ENCODE data around the gene HTR4. TPM values are rescaled to one million over a fixed set of nuclear protein-coding genes. Genes with fewer than 3 reads are reported as not detected.

Gene HTR4
- total RNA-seq, 1 experiment from 2014 or later = not detected

- Histone ChIP-seq H2AFZ (ENCODE audit: low read depth, low read length, poor library complexity, severe bottlenecking) (no peak overlapping the region), H3K9ac (ENCODE audit: low read length) (no peak overlapping the region), H3K4me3 (replicated peaks in 1 of 2; ENCODE audit: low read depth in 1 of 2, low read length in 2 of 2) (no peak overlapping the region), H3K9me2 (ENCODE audit: insufficient read depth) (no peaks in the 10 kb centered on the region), H3K27me3 (ENCODE audit: insufficient read depth, low read length) (no peaks in the 10 kb centered on the region), H3K4me2 (ENCODE audit: low read length) (no peak overlapping the region), H4K20me1 (ENCODE audit: insufficient read depth) (no peaks in the 10 kb centered on the region), H3K9me3 (ENCODE audit: control insufficient read depth in 1 of 2, insufficient read depth in 1 of 2, low read depth in 1 of 2, low read length in 2 of 2) (no peaks in the 10 kb centered on the region), H3K36me3 (ENCODE audit: control insufficient read depth in 1 of 2, insufficient read depth in 2 of 2, low read length in 2 of 2) (no peaks in the 10 kb centered on the region), H3K79me2 (ENCODE audit: insufficient read depth, low read length) (no peaks in the 10 kb centered on the region), H3K4me1 (ENCODE audit: control insufficient read depth in 1 of 2, insufficient read depth in 2 of 2, low read length in 2 of 2) (no peaks in the 10 kb centered on the region), H3K27ac (ENCODE audit: low read depth, low read length) (no peak overlapping the region)
- DNase-seq (ENCODE audit: low read depth, low spot score) (no peak), ATAC-seq (no peak)
- intact Hi-C loops (cut with micrococcal nuclease) = no loop called here
- POLR2A ChIA-PET = no interaction called here
- CTCF ChIA-PET = no interaction called here
- TF ChIP-seq POLR2AphosphoS5 (IDR thresholded peaks at IDR 0.05; ENCODE audit: low read depth, low read length) = no peak
- TF ChIP-seq CBX3 (IDR thresholded peaks at IDR 0.05; ENCODE audit: low read depth) = no peak
- no peak for TF ChIP-seq ZFX (IDR thresholded peaks at IDR 0.05)
- RAD21 ChIA-PET (ENCODE audit: low non-redundant PET in 1 of 2, low total read pairs in 2 of 2, uncharacterized antibody in 2 of 2, unreplicated experiment in 2 of 2) = no interaction called here
- BruUV-seq (replicated peaks) = no TSS peak
Measured at GRCh38 chr5:148558892-148559291, 95.4 kb downstream of the HTR4 start.

GRCh38 chr5:148556835-148557234 is 97.5 kb downstream of the HTR4 start:
- Histone ChIP-seq H2AFZ (ENCODE audit: low read depth, low read length, poor library complexity, severe bottlenecking) (no peak overlapping the region), H3K27me3 (ENCODE audit: insufficient read depth, low read length) (no peaks in the 10 kb centered on the region), H3K9me2 (ENCODE audit: insufficient read depth) (no peaks in the 10 kb centered on the region), H3K4me1 (ENCODE audit: control insufficient read depth in 1 of 2, insufficient read depth in 2 of 2, low read length in 2 of 2) (no peaks in the 10 kb centered on the region), H3K27ac (ENCODE audit: low read depth, low read length) (no peak overlapping the region), H3K4me2 (ENCODE audit: low read length) (no peak overlapping the region), H3K79me2 (ENCODE audit: insufficient read depth, low read length) (no peaks in the 10 kb centered on the region), H3K9me3 (ENCODE audit: control insufficient read depth in 1 of 2, insufficient read depth in 1 of 2, low read depth in 1 of 2, low read length in 2 of 2) (no peaks in the 10 kb centered on the region), H3K4me3 (replicated peaks in 1 of 2; ENCODE audit: low read depth in 1 of 2, low read length in 2 of 2) (no peak overlapping the region), H4K20me1 (ENCODE audit: insufficient read depth) (no peaks in the 10 kb centered on the region), H3K9ac (ENCODE audit: low read length) (no peak overlapping the region), H3K36me3 (ENCODE audit: control insufficient read depth in 1 of 2, insufficient read depth in 2 of 2, low read length in 2 of 2) (no peaks in the 10 kb centered on the region)
- no peak for DNase-seq (ENCODE audit: low read depth, low spot score)
- ChIA-PET CTCF (no interaction called here), POLR2A (no interaction called here), RAD21 (ENCODE audit: low non-redundant PET in 1 of 2, low total read pairs in 2 of 2, uncharacterized antibody in 2 of 2, unreplicated experiment in 2 of 2) (no interaction called here)
- no peak for ATAC-seq
- BruUV-seq (replicated peaks) = no TSS peak
- TF ChIP-seq SRF (IDR thresholded peaks at IDR 0.05; ENCODE audit: low read depth) = no peak
- no peak for TF ChIP-seq RAD21 (IDR thresholded peaks at IDR 0.05; ENCODE audit: low read depth)
- TF ChIP-seq JUND (IDR thresholded peaks at IDR 0.05) = no peak
- TF ChIP-seq ZBTB33 (IDR thresholded peaks at IDR 0.05; ENCODE audit: extremely low read depth, insufficient replicate concordance, low read length) = no peak
- no peak for TF ChIP-seq SIN3A (IDR thresholded peaks at IDR 0.05; ENCODE audit: low read depth)
- no peak for TF ChIP-seq FOSL1 (IDR thresholded peaks at IDR 0.05; ENCODE audit: low read depth)
- intact Hi-C loops (cut with micrococcal nuclease) = no loop called here
